Subcutaneous abdominal adipose tissue (tissue), 5 donors: ENCODE data around the gene BANP.
A peak's percentile ranks its signal among the peaks of the same experiment; 100 is the strongest.
"Not testable (repeated sequence)": the region's sequence is repeated elsewhere in the genome, so short reads cannot be mapped to it uniquely, and the experiment has no call there.

ENCODE experiments used
- H3K27ac ChIP-seq: one replicate; pipeline ENCODE4 v1.7.0; 2013; ENCODE audit warnings: low read depth, mild to moderate bottlenecking, inconsistent platforms, low read length, moderate library complexity
- H3K27me3 ChIP-seq, 5 donors: one replicate each; pipeline ENCODE4 v1.7.0; 2013; ENCODE audit warnings: low read length in 5 of 5, inconsistent platforms in 1 of 5; ENCODE audit not compliant: control insufficient read depth in 5 of 5, insufficient read depth in 4 of 5
- H3K36me3 ChIP-seq, 5 donors: one replicate each; pipeline ENCODE4 v1.7.0; 2013; ENCODE audit warnings: low read length in 5 of 5; ENCODE audit not compliant: control insufficient read depth in 5 of 5, insufficient read depth in 5 of 5
- H3K4me1 ChIP-seq, 5 donors: one replicate each; pipeline ENCODE4 v1.7.0; 2013; ENCODE audit warnings: low read length in 5 of 5, mild to moderate bottlenecking in 3 of 5, moderate library complexity in 1 of 5; ENCODE audit not compliant: control insufficient read depth in 5 of 5, insufficient read depth in 5 of 5
- H3K4me3 ChIP-seq, 5 donors: one replicate each; pipeline ENCODE4 v1.7.0; 2013; ENCODE audit warnings: low read length in 5 of 5, low read depth in 1 of 5
- H3K9ac ChIP-seq, 5 donors: one replicate each; pipeline ENCODE4 v1.7.0; 2013; ENCODE audit warnings: low read length in 5 of 5, mild to moderate bottlenecking in 4 of 5, moderate library complexity in 3 of 5
- H3K9me3 ChIP-seq, 5 donors: one replicate each; pipeline ENCODE4 v1.7.0; 2013; ENCODE audit warnings: low read length in 5 of 5; ENCODE audit not compliant: control insufficient read depth in 5 of 5
- donor health status: healthy.
- donor health status: healthy.
- donor health status: healthy.
- donor health status: healthy.
- donor health status: healthy.

Gene BANP

DNA sequence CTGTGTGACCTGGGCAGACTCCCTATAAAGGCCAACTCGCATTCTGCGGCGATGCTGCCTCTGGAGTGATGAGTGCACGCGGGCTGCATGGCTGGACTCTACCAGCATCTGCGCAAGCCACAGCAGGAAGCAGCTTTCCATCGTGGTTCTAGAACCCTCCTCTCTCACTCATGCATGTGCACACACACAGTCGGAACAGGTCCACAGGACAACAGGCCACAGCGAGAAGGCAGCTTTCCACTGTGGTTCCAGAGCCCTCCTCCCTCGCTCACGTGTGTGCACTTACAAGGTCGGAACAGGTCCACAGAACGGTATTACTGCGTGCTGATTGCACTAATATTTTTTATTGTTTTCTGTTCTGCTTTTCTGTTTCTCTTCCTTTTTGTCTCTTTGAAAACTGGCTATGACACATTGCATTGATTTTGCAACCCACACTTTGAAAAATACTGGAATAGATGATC, 92.9 kb downstream of the BANP start:
- not testable (repeated sequence) for H3K9ac ChIP-seq, H3K27ac ChIP-seq, H3K27me3 ChIP-seq, H3K9me3 ChIP-seq, H3K4me1 ChIP-seq
- Histone ChIP-seq H3K4me3 (peak overlapping the region in 1 of 5 donors; percentile 35), H3K36me3 (peaks cover 3 to 34% (median 16%) of the 10 kb centered on the region in 5 donors)

DNA sequence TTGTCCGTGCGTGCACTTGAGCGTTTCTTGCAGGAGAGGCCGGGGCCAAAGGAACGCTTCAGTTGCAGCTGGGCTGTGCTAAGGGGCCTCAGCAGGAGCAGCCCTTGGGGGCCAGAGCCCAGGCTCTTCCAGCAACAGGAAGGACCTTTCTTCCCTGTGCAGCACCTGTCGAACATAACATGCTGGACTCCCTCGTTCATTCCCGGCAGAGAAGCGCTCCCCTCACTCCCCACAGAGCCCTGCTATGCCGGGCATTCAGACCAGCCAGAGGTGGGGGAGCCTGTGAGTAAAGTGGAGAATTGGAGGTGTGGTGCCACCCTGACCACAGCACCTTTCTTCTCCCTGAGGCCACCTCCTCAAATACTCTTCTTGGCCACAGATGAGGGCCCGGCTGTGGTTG, 94.1 kb downstream of the BANP start:
- H3K36me3 ChIP-seq = peaks cover 3 to 36% (median 24%) of the 10 kb centered on the region in 5 donors
- not testable (repeated sequence) for H3K9ac ChIP-seq, H3K4me3 ChIP-seq, H3K9me3 ChIP-seq, H3K4me1 ChIP-seq, H3K27ac ChIP-seq, H3K27me3 ChIP-seq

DNA sequence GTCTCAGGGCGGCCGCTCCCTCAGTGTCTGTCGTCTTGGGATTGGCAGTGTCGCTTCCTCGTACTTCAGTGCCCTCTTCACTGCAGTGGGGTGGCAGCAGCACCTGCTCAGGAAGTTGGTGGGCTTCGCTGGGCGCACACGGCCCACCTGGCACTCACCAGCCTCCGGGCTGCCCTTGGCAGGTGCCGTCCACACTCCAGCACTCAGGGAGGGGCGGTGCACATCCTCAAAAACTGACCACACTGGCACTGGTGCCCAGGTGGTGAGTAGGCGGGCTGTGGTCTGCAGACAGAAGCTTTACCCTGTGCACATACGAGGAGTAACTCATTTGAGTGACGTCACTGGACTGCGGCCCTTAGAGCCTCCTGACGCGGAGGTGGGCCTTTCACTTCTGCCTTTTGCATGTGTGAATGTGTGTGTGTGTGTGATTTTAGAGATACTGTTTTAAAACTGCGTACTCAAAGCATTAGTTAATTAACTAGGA, 94.6 kb downstream of the BANP start:
- Histone ChIP-seq H3K4me3 (no peak overlapping the region), H3K27ac (no peak overlapping the region), H3K27me3 (no peaks in the 10 kb centered on the region), H3K4me1 (no peaks in the 10 kb centered on the region), H3K36me3 (peaks cover 3 to 41% (median 25%) of the 10 kb centered on the region in 5 donors), H3K9ac (no peak overlapping the region), H3K9me3 (no peaks in the 10 kb centered on the region)

GRCh38 chr16:88047462-88047861, 96.2 kb downstream of the BANP start:
- Histone ChIP-seq H3K9me3 (no peaks in the 10 kb centered on the region), H3K27ac (no peak overlapping the region), H3K36me3 (peaks cover 3 to 49% (median 35%) of the 10 kb centered on the region in 5 donors)

DNA sequence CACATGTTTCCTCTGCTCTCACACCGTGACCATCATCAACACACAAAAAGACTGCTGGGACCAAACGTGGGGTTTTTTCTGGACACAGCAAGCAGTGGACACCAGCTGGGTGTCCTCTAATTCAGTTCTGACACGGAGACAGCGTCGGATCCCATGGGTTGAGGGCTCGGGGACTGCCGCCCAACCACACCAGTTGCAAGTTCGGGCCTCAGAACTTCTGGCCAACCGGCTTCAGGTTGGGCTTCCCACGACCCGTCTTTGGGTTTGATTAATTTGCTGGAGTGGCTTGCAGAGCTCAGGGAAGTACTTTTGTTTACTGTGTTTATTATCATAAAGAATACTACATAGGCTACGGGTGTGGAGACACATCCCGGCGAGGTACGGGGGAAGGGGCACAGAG, 97.8 kb downstream of the BANP start:
- Histone ChIP-seq H3K9ac (no peak overlapping the region), H3K27me3 (no peaks in the 10 kb centered on the region), H3K4me3 (no peak overlapping the region), H3K9me3 (no peaks in the 10 kb centered on the region), H3K36me3 (peaks cover 3 to 55% (median 41%) of the 10 kb centered on the region in 5 donors), H3K27ac (no peak overlapping the region), H3K4me1 (no peaks in the 10 kb centered on the region)

More at GRCh38 chr16:88047462-88047861, 96.2 kb downstream of the BANP start:
- Histone ChIP-seq H3K4me3 (no peak overlapping the region), H3K27me3 (no peaks in the 10 kb centered on the region), H3K9ac (no peak overlapping the region), H3K4me1 (no peaks in the 10 kb centered on the region)

DNA sequence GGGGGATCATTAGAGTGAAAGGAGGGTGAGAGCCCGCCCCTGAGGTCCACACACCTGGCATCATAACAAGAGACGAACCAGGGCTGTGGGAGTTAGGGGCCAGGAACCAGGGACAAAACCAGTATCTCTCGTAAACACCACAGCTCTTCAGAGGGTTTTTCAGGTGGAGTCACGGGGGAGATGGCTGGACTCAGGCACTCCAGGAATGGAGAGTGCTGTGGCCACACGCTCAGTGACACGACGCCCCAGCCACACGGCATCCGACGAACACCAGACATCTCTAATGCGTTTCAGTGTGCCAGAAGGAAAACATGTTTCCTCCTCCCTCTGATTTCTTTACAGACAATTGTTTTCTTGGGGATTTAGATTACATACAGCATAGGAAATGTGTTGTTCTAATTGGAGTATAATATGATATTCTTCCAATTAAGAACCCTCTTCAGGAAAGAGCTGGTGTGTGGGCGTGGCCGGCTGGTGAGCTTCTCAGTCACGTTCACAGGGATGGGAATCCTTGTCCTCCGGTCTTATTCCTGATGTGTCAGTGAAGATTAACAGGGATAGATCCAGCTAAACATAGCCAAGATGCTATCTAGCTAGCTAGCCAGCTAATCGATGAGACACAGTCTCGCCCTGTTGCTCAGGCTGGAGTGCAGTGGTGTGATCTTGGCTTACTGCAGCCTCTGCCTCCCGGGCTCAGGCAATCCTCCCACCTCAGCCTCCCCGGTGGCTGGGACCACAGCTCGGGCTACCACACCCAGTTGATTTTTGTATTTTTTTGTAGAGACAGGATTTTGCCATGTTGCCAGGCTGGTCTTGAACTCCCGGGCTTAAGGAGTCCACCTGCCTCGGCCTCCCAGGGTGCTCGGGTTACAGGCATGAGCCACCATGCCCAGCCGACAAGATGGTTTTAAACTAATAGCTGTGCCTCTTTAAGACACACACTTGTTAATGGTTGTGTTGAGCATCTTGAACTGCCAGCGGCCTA, 98.6 kb downstream of the BANP start:
- no peaks in the 10 kb centered on the region for H3K27me3 ChIP-seq
- H3K36me3 ChIP-seq = peaks cover 3 to 53% (median 38%) of the 10 kb centered on the region in 5 donors
- no peaks in the 10 kb centered on the region for H3K4me1 ChIP-seq
- no peak overlapping the region for H3K4me3 ChIP-seq
- H3K9me3 ChIP-seq = no peaks in the 10 kb centered on the region
- H3K9ac ChIP-seq = no peak overlapping the region
- H3K27ac ChIP-seq = no peak overlapping the region

- Histone ChIP-seq H3K9ac (no peak overlapping the region), H3K4me3 (no peak overlapping the region), H3K27me3 (no peaks in the 10 kb centered on the region), H3K27ac (no peak overlapping the region), H3K36me3 (peaks cover 3 to 43% (median 39%) of the 10 kb centered on the region in 5 donors), H3K9me3 (no peaks in the 10 kb centered on the region), H3K4me1 (no peaks in the 10 kb centered on the region)
Measured at GRCh38 chr16:88050952-88051660, 99.9 kb downstream of the BANP start.

DNA sequence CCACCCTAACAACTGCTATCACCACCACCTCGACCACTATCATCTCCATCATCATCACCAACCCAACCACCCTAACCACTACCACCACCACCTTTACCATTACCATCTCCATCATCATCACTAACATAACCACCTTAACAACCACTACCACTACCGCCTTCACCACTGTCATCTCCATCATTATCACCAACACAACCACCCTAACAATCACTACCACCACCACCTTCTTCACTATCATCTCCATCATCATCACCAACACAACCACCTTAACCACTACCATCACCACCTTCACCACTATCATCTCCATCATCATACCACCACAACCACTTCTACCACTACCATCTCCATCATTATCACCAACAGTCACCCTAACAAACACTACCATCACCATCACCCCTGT, 101.4 kb downstream of the BANP start:
- no peaks in the 10 kb centered on the region for H3K27me3 ChIP-seq
- no peak overlapping the region for H3K27ac ChIP-seq
- peaks cover 3 to 54% (median 39%) of the 10 kb centered on the region in 5 donors for H3K36me3 ChIP-seq
- no peaks in the 10 kb centered on the region for H3K4me1 ChIP-seq
- H3K9ac ChIP-seq = no peak overlapping the region
- no peak overlapping the region for H3K4me3 ChIP-seq
- no peaks in the 10 kb centered on the region for H3K9me3 ChIP-seq

GRCh38 chr16:88053479-88053878, 102.2 kb downstream of the BANP start:
- H3K9ac ChIP-seq, H3K4me1 ChIP-seq, H3K27ac ChIP-seq, H3K27me3 ChIP-seq, H3K9me3 ChIP-seq, H3K4me3 ChIP-seq: not testable (repeated sequence)
- H3K36me3 ChIP-seq = peaks cover 0 to 56% (median 44%) of the 10 kb centered on the region in 5 donors

GRCh38 chr16:88055356-88055755, 104.1 kb downstream of the BANP start:
- H3K36me3 ChIP-seq = peaks cover 0 to 52% (median 42%) of the 10 kb centered on the region in 5 donors
- H3K9me3 ChIP-seq = no peaks in the 10 kb centered on the region
- H3K9ac ChIP-seq = no peak overlapping the region
- H3K4me3 ChIP-seq = no peak overlapping the region
- no peaks in the 10 kb centered on the region for H3K27me3 ChIP-seq
- H3K4me1 ChIP-seq = no peaks in the 10 kb centered on the region
- H3K27ac ChIP-seq = no peak overlapping the region
